GM12878 (cell line): ENCODE measurements around the gene IQSEC2. TPM values are rescaled to one million over a fixed set of nuclear protein-coding genes. Genes with fewer than 3 reads are reported as not detected.

Experiments used
- ATAC-seq: fragments of 200-7000 bp; cut with Tn5 transposase; 3 replicates; pipeline ENCODE4 v1.9.1; 2020; ENCODE audit warnings: mild to moderate bottlenecking, moderate library complexity
- BruUV-seq: library from RNA; stranded (reverse); fragments of 400-500 nt; replicated peaks from 2 replicates; lab custom pipeline; 2021; lab: Mats Ljungman, UMichigan
- CTCF ChIA-PET: fragments of 300-600 bp; sonication (Branson Sonifier 250); formaldehyde crosslinking; extraction: SDS; loops from one replicate; lab custom pipeline; 2021; ENCODE audit warnings: inconsistent platforms; lab: Yijun Ruan, JAX
- POLR2A ChIA-PET: fragments of 350-600 bp; formaldehyde crosslinking; extraction: SDS; loops from one replicate; lab custom pipeline; 2021; ENCODE audit warnings: inconsistent platforms; lab: Charles Lee
- RAD21 ChIA-PET: fragments of 300-600 bp; sonication (Branson Sonifier 250); formaldehyde crosslinking; loops from one replicate; lab custom pipeline; 2023; ENCODE audit warnings: antibody characterized with exemption; ENCODE audit not compliant: unreplicated experiment; lab: Charles Lee
- SMC1A ChIA-PET: fragments of 300-600 bp; sonication (Branson Sonifier 250); formaldehyde crosslinking; loops from one replicate; lab custom pipeline; 2023; ENCODE audit not compliant: unreplicated experiment, uncharacterized antibody; lab: Charles Lee
- DNase-seq: peaks from one replicate; pipeline ENCODE4 v3.0.0-alpha.2; 2011; ENCODE audit warnings: low read depth, low spot score
- FAIRE-seq: peaks from 3 replicates; lab custom pipeline; 2011; peaks lifted over from hg19 to GRCh38; lab: Jason Lieb, UNC
- H2AFZ ChIP-seq: 2 replicates; pipeline ENCODE4 v1.6.0; 2011; ENCODE audit warnings: low read depth, low read length, control low read depth; ENCODE audit not compliant: control insufficient read depth
- H3K27ac ChIP-seq: 2 replicates; pipeline ENCODE4 v1.5.1; 2011; ENCODE audit warnings: control low read depth; ENCODE audit not compliant: control insufficient read depth, insufficient read depth
- H3K27me3 ChIP-seq, 2 experiments: replicated peaks in 1 of 2; 2 replicates each; pipeline versions ENCODE4 v1.6.0 to v1.6.1; 2011; ENCODE audit warnings: low read length in 1 of 2; ENCODE audit not compliant: control insufficient read depth in 2 of 2, insufficient read depth in 2 of 2
- H3K36me3 ChIP-seq, 2 experiments: 2 replicates each; pipeline ENCODE4 v1.5.1; 2011; ENCODE audit warnings: low read length in 1 of 2; ENCODE audit not compliant: control insufficient read depth in 2 of 2, insufficient read depth in 2 of 2
- H3K4me1 ChIP-seq: 2 replicates; pipeline ENCODE4 v1.6.1; 2011; ENCODE audit warnings: mild to moderate bottlenecking, low read length, moderate library complexity, mixed read lengths; ENCODE audit not compliant: control insufficient read depth, insufficient read depth
- H3K4me2 ChIP-seq: 2 replicates; pipeline ENCODE4 v1.6.0; 2011; ENCODE audit warnings: control low read depth; ENCODE audit not compliant: control insufficient read depth, insufficient read depth
- H3K4me3 ChIP-seq: fragments of 200-600 bp; sonication (generic); 2 replicates; pipeline ENCODE4 v1.5.1; 2016
- H3K79me2 ChIP-seq: 2 replicates; pipeline ENCODE4 v1.6.0; 2011; ENCODE audit warnings: low read length; ENCODE audit not compliant: control insufficient read depth, insufficient read depth
- H3K9ac ChIP-seq: 2 replicates; pipeline ENCODE4 v1.8.0; 2011; ENCODE audit warnings: low read length, control low read depth, mixed read lengths; ENCODE audit not compliant: control insufficient read depth, insufficient read depth
- H3K9me3 ChIP-seq: replicated peaks from 3 replicates; pipeline ENCODE4 v1.5.1; 2011; ENCODE audit warnings: mild to moderate bottlenecking, low read length; ENCODE audit not compliant: control insufficient read depth, insufficient read depth
- H4K20me1 ChIP-seq: 2 replicates; pipeline ENCODE4 v1.6.0; 2011; ENCODE audit not compliant: control insufficient read depth, insufficient read depth
- CBX3 ChIP-seq: fragments of 200-600 bp; sonication (generic); IDR thresholded peaks from 2 replicates; pipeline ENCODE4 v1.6.1; 2016; ENCODE audit warnings: low read depth, borderline replicate concordance
- MYB ChIP-seq: fragments of 150-350 bp; IDR thresholded peaks from 2 replicates; pipeline ENCODE4 v1.6.1; 2014; ENCODE audit warnings: mild to moderate bottlenecking, low read depth, low read length, borderline replicate concordance
- NBN ChIP-seq: fragments of 450-650 bp; IDR thresholded peaks from 2 replicates; pipeline ENCODE4 v1.6.1; 2016
- PAX8 ChIP-seq: fragments of 450-650 bp; IDR thresholded peaks from 2 replicates; pipeline ENCODE4 v1.6.1; 2017; ENCODE audit warnings: mild to moderate bottlenecking, moderate library complexity
- SREBF2 ChIP-seq: IDR thresholded peaks from 2 replicates; pipeline ENCODE4 v1.6.1; 2012; ENCODE audit warnings: mild to moderate bottlenecking, low read length
- SUPT20H ChIP-seq: IDR thresholded peaks from 2 replicates; pipeline ENCODE4 v1.6.1; 2011; ENCODE audit warnings: low read depth, mild to moderate bottlenecking, low read length, moderate library complexity, borderline replicate concordance; ENCODE audit not compliant: control insufficient read depth
- ZNF24 ChIP-seq: fragments of 450-650 bp; IDR thresholded peaks from 2 replicates; pipeline ENCODE4 v1.6.1; 2017; ENCODE audit warnings: antibody characterized with exemption, mild to moderate bottlenecking
- WGBS: methylation state at CpG from one replicate; pipeline ENCODE4 v1.1.6; 2016; ENCODE audit warnings: low lambda C conversion rate; ENCODE audit not compliant: insufficient replicate concordance, insufficient coverage; ENCODE audit errors: missing lambda C conversion rate; 5-methylcytosine and 5-hydroxymethylcytosine counted together
- in situ Hi-C: fragments of 300-500 bp; cut with MboI; formaldehyde crosslinking; loops from 9 replicates; pipeline ENCODE4 v1.14.3; 2018; ENCODE audit warnings: mixed read lengths
- intact Hi-C: fragments of 100-400 bp; cut with micrococcal nuclease; formaldehyde crosslinking; loops from one replicate; pipeline ENCODE4 v1.14.2; 2022; ENCODE audit not compliant: unreplicated experiment
- polyA plus RNA-seq, 11 experiments: library from polyadenylated mRNA; depleted of rRNA in 4 of 11; unstranded in 6 of 11; stranded (reverse) in 5 of 11; fragments of >200 nt; fragmentation: Nextera tagmentation in 4 of 11; fragmentation: Illumina TruSeq in 1 of 11; extraction: Ambion mirVana in 4 of 11; extraction: Trizol in 1 of 11; gene quantifications; 1 replicate in 1 of 11; 2 replicates in 10 of 11; pipeline versions ENCODE4 v1.2.1 to v1.2.3, GENCODE V29; 2011 to 2016; ENCODE audit warnings: inconsistent platforms in 2 of 11, missing spikeins in 2 of 11, low read depth in 1 of 11
- total RNA-seq, 4 experiments: library from RNA; depleted of rRNA in 3 of 4; stranded (reverse); fragments of >200 nt in 3 of 4; fragmentation: Illumina TruSeq in 1 of 4; extraction: Trizol in 1 of 4; gene quantifications; 2 replicates each; pipeline versions ENCODE4 v1.2.1 to v1.2.3, GENCODE V29; 2013 to 2021
- TF ChIP-seq, protein P1 (sequence below): IDR thresholded peaks from 2 replicates; pipeline ENCODE4 v1.6.1; 2011; ENCODE audit warnings: borderline replicate concordance, low read depth, mild to moderate bottlenecking, moderate library complexity, low read length; ENCODE audit not compliant: insufficient read depth, poor library complexity, severe bottlenecking
- TF ChIP-seq, protein P2 (sequence below): IDR thresholded peaks from 2 replicates; pipeline ENCODE4 v1.6.1; 2012; ENCODE audit warnings: low read length, inconsistent platforms
- TF ChIP-seq, protein P3 (sequence below): fragments of 450-650 bp; IDR thresholded peaks from 2 replicates; pipeline ENCODE4 v1.6.1; 2017; ENCODE audit warnings: low read depth, mild to moderate bottlenecking, moderate library complexity
- TF ChIP-seq, protein P4 (sequence below): fragments of 450-650 bp; IDR thresholded peaks from 2 replicates; pipeline ENCODE4 v1.6.1; 2017; ENCODE audit warnings: antibody characterized with exemption, mild to moderate bottlenecking, moderate library complexity

The IQSEC2 gene
- total and polyA plus RNA-seq, 10 of the 15 experiments (the other 5 are each of a cell fraction or from before 2014, with no cell fraction given) = 0.01 to 0.23 (median 0.04) TPM; not detected in 3

DNA sequence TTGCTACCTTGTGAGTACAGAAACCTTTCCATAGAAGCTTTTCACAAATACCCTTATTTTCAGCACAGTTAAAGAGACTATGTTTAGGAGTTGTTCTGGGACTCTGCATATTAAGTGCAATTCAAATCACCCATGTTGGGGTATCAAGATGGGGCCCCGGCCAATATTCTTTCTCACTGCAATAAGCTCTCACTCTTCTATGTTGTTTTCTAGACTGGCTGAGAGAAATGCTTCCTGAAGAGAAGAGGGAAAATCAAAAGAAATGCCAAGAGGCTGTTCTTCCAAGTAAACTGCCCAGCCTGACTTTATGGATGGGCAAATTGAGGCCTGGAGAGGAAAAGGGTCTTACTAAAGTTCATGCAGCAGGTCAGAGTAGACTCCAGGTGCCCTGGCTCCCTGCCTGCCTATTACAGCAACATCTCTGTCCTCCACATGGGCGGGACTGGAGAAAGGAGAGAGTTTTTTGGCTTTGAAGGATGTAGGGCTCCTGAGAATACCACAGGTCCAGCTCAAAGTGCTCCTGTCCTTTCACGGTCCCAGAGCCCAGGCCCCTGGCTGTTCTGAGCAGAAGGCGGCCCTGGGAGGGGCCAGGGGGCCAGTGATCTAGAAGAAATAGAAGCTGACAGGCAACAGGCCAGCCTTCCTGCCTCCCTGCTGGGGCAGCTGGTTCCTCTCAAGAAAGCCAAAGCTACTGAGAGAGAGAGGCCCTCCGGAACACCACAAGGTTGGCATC lies 745 bp upstream of the IQSEC2 start (continued):
- TF ChIP-seq, protein P1, sequence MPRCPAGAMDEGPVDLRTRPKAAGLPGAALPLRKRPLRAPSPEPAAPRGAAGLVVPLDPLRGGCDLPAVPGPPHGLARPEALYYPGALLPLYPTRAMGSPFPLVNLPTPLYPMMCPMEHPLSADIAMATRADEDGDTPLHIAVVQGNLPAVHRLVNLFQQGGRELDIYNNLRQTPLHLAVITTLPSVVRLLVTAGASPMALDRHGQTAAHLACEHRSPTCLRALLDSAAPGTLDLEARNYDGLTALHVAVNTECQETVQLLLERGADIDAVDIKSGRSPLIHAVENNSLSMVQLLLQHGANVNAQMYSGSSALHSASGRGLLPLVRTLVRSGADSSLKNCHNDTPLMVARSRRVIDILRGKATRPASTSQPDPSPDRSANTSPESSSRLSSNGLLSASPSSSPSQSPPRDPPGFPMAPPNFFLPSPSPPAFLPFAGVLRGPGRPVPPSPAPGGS = no peak
- no peak for TF ChIP-seq NBN
- TF ChIP-seq, protein P2, sequence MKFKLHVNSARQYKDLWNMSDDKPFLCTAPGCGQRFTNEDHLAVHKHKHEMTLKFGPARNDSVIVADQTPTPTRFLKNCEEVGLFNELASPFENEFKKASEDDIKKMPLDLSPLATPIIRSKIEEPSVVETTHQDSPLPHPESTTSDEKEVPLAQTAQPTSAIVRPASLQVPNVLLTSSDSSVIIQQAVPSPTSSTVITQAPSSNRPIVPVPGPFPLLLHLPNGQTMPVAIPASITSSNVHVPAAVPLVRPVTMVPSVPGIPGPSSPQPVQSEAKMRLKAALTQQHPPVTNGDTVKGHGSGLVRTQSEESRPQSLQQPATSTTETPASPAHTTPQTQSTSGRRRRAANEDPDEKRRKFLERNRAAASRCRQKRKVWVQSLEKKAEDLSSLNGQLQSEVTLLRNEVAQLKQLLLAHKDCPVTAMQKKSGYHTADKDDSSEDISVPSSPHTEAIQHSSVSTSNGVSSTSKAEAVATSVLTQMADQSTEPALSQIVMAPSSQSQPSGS = no peak
- TF ChIP-seq, all 136 proteins: peak for 0

DNA sequence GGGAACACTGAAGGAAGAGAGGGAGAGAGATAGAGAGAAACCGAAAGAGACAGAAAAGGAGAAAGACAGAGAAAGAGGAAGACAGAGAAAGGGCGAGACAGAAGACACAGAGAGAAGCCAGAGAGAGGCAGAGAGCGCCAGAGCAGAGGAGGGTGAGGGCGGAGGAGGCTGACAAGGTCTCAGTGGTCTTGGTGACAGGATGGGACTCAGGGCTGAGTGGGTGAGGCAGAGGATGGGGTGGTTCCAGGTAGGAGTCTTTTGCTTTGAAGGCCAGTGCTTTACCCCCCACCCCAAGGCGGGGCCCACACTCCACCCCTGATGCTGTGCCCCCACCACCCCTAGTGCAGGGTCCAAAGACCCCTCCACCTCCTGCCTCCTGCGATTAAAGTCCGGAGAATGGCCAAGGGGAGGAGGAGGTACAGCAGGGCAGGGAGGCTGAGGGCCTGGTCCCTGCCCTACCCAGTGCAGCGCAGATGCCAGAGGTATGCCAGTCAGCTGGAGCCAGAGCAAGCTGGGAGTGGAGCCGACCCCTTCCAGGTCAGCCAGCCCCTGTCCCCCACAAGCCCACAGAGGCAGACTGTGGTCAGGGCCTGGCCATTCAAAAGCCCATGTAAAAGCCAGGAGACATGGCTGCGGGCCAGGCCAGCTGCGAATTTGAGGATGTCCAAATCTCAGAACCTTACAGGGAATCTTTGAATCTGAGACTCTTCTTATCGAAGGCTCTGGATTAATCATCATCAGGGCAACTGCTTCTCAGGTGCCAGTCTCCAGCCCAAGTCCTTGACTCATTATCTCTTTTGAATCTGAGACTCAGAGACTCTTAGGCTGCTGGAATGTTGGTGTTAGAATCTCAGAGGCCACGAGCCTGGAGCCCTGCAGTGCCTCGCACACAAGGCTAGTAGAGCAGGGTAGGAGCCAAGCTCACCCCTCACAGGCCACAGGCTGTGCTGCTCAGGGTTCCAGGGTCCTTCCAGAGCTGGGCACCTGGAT lies 758 bp downstream of the IQSEC2 start:
- no peaks in the 10 kb centered on the region for H3K79me2 ChIP-seq
- 45% methylated on average over 14 of the region's 14 CpGs for WGBS
- ChIA-PET RAD21 (no interaction called here), SMC1A (no interaction called here), POLR2A (no interaction called here), CTCF (no interaction called here)
- no peak overlapping the region for H3K27ac ChIP-seq
- peak overlapping the region; percentile 33 for H2AFZ ChIP-seq
- peaks cover 0 to 2% of the 10 kb centered on the region in 2 experiments; a peak in 1 of 4 replicates for H3K27me3 ChIP-seq
- in situ Hi-C loops = no loop called here
- no peaks in the 10 kb centered on the region for H3K4me1 ChIP-seq
- BruUV-seq = no TSS peak
- no peaks in the 10 kb centered on the region for H3K36me3 ChIP-seq
- no peak for DNase-seq
- H3K9ac ChIP-seq = no peak overlapping the region
- H3K9me3 ChIP-seq = no peaks in the 10 kb centered on the region
- no peaks in the 10 kb centered on the region for H4K20me1 ChIP-seq
- no peak overlapping the region for H3K4me2 ChIP-seq
- peak; percentile 28 for ATAC-seq
- no peak overlapping the region for H3K4me3 ChIP-seq
- no peak for FAIRE-seq
- intact Hi-C loops = no loop called here
- TF ChIP-seq, protein P3, sequence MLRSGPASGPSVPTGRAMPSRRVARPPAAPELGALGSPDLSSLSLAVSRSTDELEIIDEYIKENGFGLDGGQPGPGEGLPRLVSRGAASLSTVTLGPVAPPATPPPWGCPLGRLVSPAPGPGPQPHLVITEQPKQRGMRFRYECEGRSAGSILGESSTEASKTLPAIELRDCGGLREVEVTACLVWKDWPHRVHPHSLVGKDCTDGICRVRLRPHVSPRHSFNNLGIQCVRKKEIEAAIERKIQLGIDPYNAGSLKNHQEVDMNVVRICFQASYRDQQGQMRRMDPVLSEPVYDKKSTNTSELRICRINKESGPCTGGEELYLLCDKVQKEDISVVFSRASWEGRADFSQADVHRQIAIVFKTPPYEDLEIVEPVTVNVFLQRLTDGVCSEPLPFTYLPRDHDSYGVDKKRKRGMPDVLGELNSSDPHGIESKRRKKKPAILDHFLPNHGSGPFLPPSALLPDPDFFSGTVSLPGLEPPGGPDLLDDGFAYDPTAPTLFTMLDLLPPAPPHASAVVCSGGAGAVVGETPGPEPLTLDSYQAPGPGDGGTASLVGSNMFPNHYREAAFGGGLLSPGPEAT = no peak
- no peak for TF ChIP-seq PAX8
- TF ChIP-seq ZNF24 = no peak
- TF ChIP-seq SUPT20H = no peak
- no peak for TF ChIP-seq CBX3
- TF ChIP-seq MYB = no peak
- no peak for TF ChIP-seq SREBF2
- TF ChIP-seq, protein P4, sequence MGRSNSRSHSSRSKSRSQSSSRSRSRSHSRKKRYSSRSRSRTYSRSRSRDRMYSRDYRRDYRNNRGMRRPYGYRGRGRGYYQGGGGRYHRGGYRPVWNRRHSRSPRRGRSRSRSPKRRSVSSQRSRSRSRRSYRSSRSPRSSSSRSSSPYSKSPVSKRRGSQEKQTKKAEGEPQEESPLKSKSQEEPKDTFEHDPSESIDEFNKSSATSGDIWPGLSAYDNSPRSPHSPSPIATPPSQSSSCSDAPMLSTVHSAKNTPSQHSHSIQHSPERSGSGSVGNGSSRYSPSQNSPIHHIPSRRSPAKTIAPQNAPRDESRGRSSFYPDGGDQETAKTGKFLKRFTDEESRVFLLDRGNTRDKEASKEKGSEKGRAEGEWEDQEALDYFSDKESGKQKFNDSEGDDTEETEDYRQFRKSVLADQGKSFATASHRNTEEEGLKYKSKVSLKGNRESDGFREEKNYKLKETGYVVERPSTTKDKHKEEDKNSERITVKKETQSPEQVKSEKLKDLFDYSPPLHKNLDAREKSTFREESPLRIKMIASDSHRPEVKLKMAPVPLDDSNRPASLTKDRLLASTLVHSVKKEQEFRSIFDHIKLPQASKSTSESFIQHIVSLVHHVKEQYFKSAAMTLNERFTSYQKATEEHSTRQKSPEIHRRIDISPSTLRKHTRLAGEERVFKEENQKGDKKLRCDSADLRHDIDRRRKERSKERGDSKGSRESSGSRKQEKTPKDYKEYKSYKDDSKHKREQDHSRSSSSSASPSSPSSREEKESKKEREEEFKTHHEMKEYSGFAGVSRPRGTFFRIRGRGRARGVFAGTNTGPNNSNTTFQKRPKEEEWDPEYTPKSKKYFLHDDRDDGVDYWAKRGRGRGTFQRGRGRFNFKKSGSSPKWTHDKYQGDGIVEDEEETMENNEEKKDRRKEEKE = no peak
